ENCODE data around the gene NOP10. TPM values are rescaled to one million over a fixed set of nuclear protein-coding genes. Genes with fewer than 3 reads are reported as not detected.

Gene NOP10
- total and polyA plus RNA-seq, 2 donors (not counting 1 experiment from before 2014, with no cell fraction given) = 189 to 277 TPM

DNA sequence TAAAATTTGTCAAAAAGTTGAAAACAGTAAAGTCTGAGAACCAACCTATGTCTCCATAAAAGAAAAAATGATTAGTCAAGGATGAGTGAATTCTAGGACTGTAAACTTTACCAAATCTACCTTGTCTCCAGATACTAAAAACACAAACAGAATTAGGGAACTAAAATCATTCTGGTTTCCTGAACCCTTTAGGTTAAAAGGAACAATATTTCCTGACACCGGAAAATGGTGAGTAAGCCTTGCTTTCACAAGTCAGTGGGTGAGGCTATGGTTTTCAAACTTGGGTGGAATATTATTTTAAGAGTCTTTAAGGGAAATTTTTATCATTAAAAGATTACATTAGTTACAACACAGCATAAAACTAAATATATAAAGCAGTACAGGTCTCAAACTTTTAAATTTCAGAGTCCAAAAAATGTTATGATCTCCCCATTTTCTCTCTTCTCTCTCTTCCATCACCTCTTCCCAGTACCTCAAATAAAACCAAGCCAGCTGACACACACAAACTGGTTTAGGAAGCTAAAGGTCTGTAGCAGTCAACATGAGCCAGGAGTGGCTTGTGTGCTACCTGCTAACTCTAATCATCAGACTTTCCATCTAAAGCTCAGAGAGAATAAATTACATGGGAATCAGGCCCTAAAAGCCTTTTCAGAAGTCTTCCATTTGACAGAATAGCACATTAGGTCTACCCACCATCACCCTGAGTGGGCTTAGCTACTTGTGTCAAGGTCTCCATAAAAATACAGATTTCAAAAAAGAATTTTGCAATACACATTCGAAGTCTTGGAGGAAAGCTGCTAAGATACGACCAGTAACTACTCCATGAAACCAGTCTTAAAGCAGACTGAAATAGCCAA is 7.5 kb downstream of the NOP10 start:
- H2AFZ ChIP-seq (ENCODE audit: low read length) = no peak overlapping the region
- peak overlapping the region in 1 of 4 experiments; percentile 27 for H3K4me3 ChIP-seq (replicated peaks in 1 of 4; ENCODE audit: control extremely low read depth in 1 of 4, insufficient read depth in 1 of 4, low read depth in 3 of 4, low read length in 4 of 4)
- DNase-seq (ENCODE audit: low read depth in 2 of 2) = no peak
- no peaks in the 10 kb centered on the region for H3K9me3 ChIP-seq (ENCODE audit: control insufficient read depth, insufficient read depth, low read depth, low read length)
- H3K27me3 ChIP-seq (ENCODE audit: control insufficient read depth, insufficient read depth, low read length) = no peaks in the 10 kb centered on the region
- peaks cover 7% of the 10 kb centered on the region for H3K4me1 ChIP-seq (ENCODE audit: control insufficient read depth, extremely low read depth, insufficient read depth, low read length)
- H3K79me2 ChIP-seq (ENCODE audit: control insufficient read depth, insufficient read depth, low read length) = no peaks in the 10 kb centered on the region
- no peak for TF ChIP-seq CTCF (conservative IDR thresholded peaks at IDR 0.05 in 1 of 2, IDR thresholded peaks at IDR 0.05 in 1 of 2; ENCODE audit: low read depth in 1 of 2, low read length in 2 of 2)
- TF ChIP-seq EZH2 (IDR thresholded peaks at IDR 0.05; ENCODE audit: low read length, missing control alignments) = no peak
- H3K9ac ChIP-seq (ENCODE audit: insufficient read depth, low read length) = no peak overlapping the region
- H3K4me2 ChIP-seq (ENCODE audit: extremely low read depth, insufficient read depth, low read length) = no peak overlapping the region
- H4K20me1 ChIP-seq (ENCODE audit: control insufficient read depth, extremely low read depth, insufficient read depth, low read length) = no peaks in the 10 kb centered on the region
- no peak overlapping the region for H3K27ac ChIP-seq (ENCODE audit: insufficient read depth, low read length)
- H3K36me3 ChIP-seq (ENCODE audit: control insufficient read depth, insufficient read depth, low read length) = no peaks in the 10 kb centered on the region

- H3K27me3 ChIP-seq (ENCODE audit: control insufficient read depth, insufficient read depth, low read length) = no peaks in the 10 kb centered on the region
- H3K4me3 ChIP-seq (replicated peaks in 1 of 4; ENCODE audit: control extremely low read depth in 1 of 4, insufficient read depth in 1 of 4, low read depth in 3 of 4, low read length in 4 of 4) = peak overlapping the region in 2 of 4 experiments; percentile 1 to 14
- H3K79me2 ChIP-seq (ENCODE audit: control insufficient read depth, insufficient read depth, low read length) = no peaks in the 10 kb centered on the region
- no peaks in the 10 kb centered on the region for H3K9me3 ChIP-seq (ENCODE audit: control insufficient read depth, insufficient read depth, low read depth, low read length)
- peaks cover 7% of the 10 kb centered on the region for H3K4me1 ChIP-seq (ENCODE audit: control insufficient read depth, extremely low read depth, insufficient read depth, low read length)
- no peak overlapping the region for H2AFZ ChIP-seq (ENCODE audit: low read length)
- no peak overlapping the region for H3K27ac ChIP-seq (ENCODE audit: insufficient read depth, low read length)
- peak overlapping the region; percentile 15 for H3K4me2 ChIP-seq (ENCODE audit: extremely low read depth, insufficient read depth, low read length)
- TF ChIP-seq CTCF (conservative IDR thresholded peaks at IDR 0.05 in 1 of 2, IDR thresholded peaks at IDR 0.05 in 1 of 2; ENCODE audit: low read depth in 1 of 2, low read length in 2 of 2) (no peak), EZH2 (IDR thresholded peaks at IDR 0.05; ENCODE audit: low read length, missing control alignments) (no peak)
- H3K36me3 ChIP-seq (ENCODE audit: control insufficient read depth, insufficient read depth, low read length) = no peaks in the 10 kb centered on the region
- no peaks in the 10 kb centered on the region for H4K20me1 ChIP-seq (ENCODE audit: control insufficient read depth, extremely low read depth, insufficient read depth, low read length)
- DNase-seq (ENCODE audit: low read depth in 2 of 2) = no peak
- no peak overlapping the region for H3K9ac ChIP-seq (ENCODE audit: insufficient read depth, low read length)
Observed at GRCh38 chr15:34334672-34335071, 8.3 kb downstream of the NOP10 start.

DNA sequence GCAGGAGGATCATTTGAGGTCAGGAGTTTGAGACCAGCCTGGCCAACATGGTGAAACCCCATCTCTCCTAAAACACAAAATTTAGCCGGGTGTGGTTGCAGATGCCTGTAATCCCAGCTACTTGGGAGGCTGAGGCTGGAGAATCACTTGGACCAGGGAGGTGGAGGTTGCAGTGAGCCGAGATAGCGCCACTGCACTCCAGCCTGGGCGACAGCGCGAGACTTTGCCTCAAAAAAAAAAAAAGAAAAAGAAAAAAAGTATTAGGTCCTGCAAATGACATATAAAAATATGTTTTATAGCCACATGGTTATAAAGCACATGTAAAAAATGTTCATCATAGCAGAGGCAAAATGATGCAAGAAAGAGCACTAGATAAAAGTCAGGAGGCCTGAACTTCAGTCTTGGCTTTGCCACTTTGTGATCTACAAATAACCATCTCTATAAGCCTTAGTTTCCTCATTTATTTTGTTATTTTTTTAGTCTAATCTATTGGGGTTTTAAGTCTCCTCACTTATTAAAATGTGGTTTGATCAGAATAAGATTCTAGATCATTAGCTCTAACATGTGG is 10.3 kb downstream of the NOP10 start:
- Histone ChIP-seq H3K4me1 (ENCODE audit: control insufficient read depth, extremely low read depth, insufficient read depth, low read length) (peaks cover 7% of the 10 kb centered on the region), H4K20me1 (ENCODE audit: control insufficient read depth, extremely low read depth, insufficient read depth, low read length) (no peaks in the 10 kb centered on the region), H3K27me3 (ENCODE audit: control insufficient read depth, insufficient read depth, low read length) (no peaks in the 10 kb centered on the region), H3K9me3 (ENCODE audit: control insufficient read depth, insufficient read depth, low read depth, low read length) (no peaks in the 10 kb centered on the region), H3K4me2 (ENCODE audit: extremely low read depth, insufficient read depth, low read length) (no peak overlapping the region), H3K27ac (ENCODE audit: insufficient read depth, low read length) (no peak overlapping the region), H2AFZ (ENCODE audit: low read length) (no peak overlapping the region), H3K9ac (ENCODE audit: insufficient read depth, low read length) (no peak overlapping the region), H3K4me3 (replicated peaks in 1 of 4; ENCODE audit: control extremely low read depth in 1 of 4, insufficient read depth in 1 of 4, low read depth in 3 of 4, low read length in 4 of 4) (no peak overlapping the region), H3K79me2 (ENCODE audit: control insufficient read depth, insufficient read depth, low read length) (no peaks in the 10 kb centered on the region), H3K36me3 (ENCODE audit: control insufficient read depth, insufficient read depth, low read length) (no peaks in the 10 kb centered on the region)
- TF ChIP-seq CTCF (conservative IDR thresholded peaks at IDR 0.05 in 1 of 2, IDR thresholded peaks at IDR 0.05 in 1 of 2; ENCODE audit: low read depth in 1 of 2, low read length in 2 of 2) = no peak
- no peak for TF ChIP-seq EZH2 (IDR thresholded peaks at IDR 0.05; ENCODE audit: low read length, missing control alignments)
- DNase-seq (ENCODE audit: low read depth in 2 of 2) = no peak

All from fibroblast of lung (primary cell).